ENCODE measurements around the gene HIBADH. TPM values are rescaled to one million over a fixed set of nuclear protein-coding genes. Genes with fewer than 3 reads are reported as not detected.

HIBADH gene
- total and polyA plus RNA-seq, 2 of the 4 experiments (the other 2 are of a cell fraction): 36.6 to 52.5 TPM

DNA sequence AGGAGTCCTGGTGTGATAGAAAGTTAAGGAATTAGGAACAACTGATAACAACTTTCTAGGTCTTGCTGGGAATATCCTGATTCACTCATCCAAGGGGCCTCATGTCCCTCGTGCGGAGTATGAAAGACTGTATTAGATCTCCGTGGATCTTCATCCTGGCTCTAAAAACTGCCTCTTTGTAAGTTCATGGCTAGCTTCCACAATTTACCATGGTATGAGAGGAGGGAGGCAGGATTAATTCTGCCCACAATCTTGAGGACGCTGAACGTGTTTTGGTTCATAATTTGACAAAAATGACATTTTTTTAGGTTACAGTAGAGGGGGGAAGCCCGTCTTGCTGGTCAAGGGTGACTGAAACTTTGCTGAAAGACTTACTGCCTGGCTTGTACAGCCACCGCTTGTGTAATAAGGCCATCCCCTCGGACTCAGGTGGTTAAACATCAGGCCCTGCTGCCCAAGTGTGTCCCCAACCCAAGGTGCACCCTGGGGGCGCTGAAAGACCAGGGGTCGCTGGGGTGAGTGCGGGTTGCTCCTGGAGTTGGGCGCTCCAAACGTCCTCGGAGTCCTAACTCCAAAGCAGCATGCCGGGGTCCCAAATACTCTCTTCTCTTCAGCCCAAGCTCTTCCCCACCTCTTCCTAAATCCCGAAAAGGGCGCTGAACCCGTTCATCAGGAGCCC is 733 bp downstream of the HIBADH start:
- peak overlapping the region; percentile 49 to 71; a peak in 3 of 4 replicates for H4K8ac ChIP-seq (ENCODE audit: low read depth in 2 of 2, low read length in 2 of 2)
- intact Hi-C loops (cut with micrococcal nuclease): loop anchor here (2.0 to 5.0 kb wide), 3 partner anchors 79 to 465 kb away; partner anchors contain the start of gene TAX1BP1
- H3K9me3 ChIP-seq (ENCODE audit: control insufficient read depth, insufficient read depth, low read length): no peaks in the 10 kb centered on the region
- H3K9ac ChIP-seq (ENCODE audit: low read depth, low read length): peak overlapping the region; percentile 87
- H3K27me3 ChIP-seq (ENCODE audit: control insufficient read depth, insufficient read depth, low read length): no peaks in the 10 kb centered on the region
- POLR2A ChIA-PET (ENCODE audit: unreplicated experiment): no interaction called here
- dilution Hi-C loops (cut with HindIII; ENCODE audit: low sequenced_read_pairs, unreplicated experiment): no loop called here
- peak overlapping the region; percentile 41 for H3K14ac ChIP-seq (replicated peaks; ENCODE audit: low read depth, low read length)
- no peaks in the 10 kb centered on the region for H3K4me1 ChIP-seq (ENCODE audit: control insufficient read depth, insufficient read depth, low read length)
- no peak for ATAC-seq (ENCODE audit: low read depth)
- peak; percentile 19 for DNase-seq
- in situ Hi-C loops (cut with MboI; ENCODE audit: low sequenced_read_pairs): no loop called here
- H3K79me1 ChIP-seq (ENCODE audit: low read depth in 1 of 2, low read length in 2 of 2): peaks cover 23 to 24% of the 10 kb centered on the region in 2 experiments
- H4K91ac ChIP-seq (ENCODE audit: insufficient read depth, low read depth, low read length): peak overlapping the region; percentile 37; the same call in 1 of the 2 replicates
- H3K23ac ChIP-seq (ENCODE audit: low read depth, low read length): peak overlapping the region; percentile 63
- H2BK120ac ChIP-seq (ENCODE audit: low read depth, low read length): peak overlapping the region; percentile 36; the same call in 1 of the 2 replicates
- peak overlapping the region; percentile 5 for H3K18ac ChIP-seq (ENCODE audit: low read depth, low read length)
- H3K27ac ChIP-seq (ENCODE audit: insufficient read depth, low read length): peak overlapping the region; percentile 78
- H3K9me1 ChIP-seq (ENCODE audit: insufficient read depth, low read length): 0 out of 2 replicates have a peak, but pooled peaks cover 3% of the 10 kb centered on the region
- H4K5ac ChIP-seq (ENCODE audit: low read depth, low read length): peak overlapping the region; percentile 3; the same call in 1 of the 2 replicates
- peak overlapping the region; percentile 38 for H2AK9ac ChIP-seq (replicated peaks; ENCODE audit: low read depth, low read length, poor library complexity)
- peak overlapping the region; percentile 57 for H3K56ac ChIP-seq (ENCODE audit: extremely low read depth, insufficient read depth, low read length)
- H2BK15ac ChIP-seq (ENCODE audit: low read depth, low read length): 0 out of 3 replicates have a peak overlapping the region, but pooled peaks have one; percentile 28
- H3K4me3 ChIP-seq (ENCODE audit: insufficient read depth, low read depth, low read length): peak overlapping the region; percentile 71
- H3K36me3 ChIP-seq (ENCODE audit: control insufficient read depth, insufficient read depth, low read length): no peaks in the 10 kb centered on the region
- H2AK5ac ChIP-seq (ENCODE audit: low read depth, low read length): peak overlapping the region; percentile 17; the same call in 1 of the 2 replicates
- BruUV-seq (replicated peaks): no TSS peak
- peak overlapping the region; percentile 82 for H2AFZ ChIP-seq (replicated peaks; ENCODE audit: low read length, poor library complexity)
- H3K4ac ChIP-seq (ENCODE audit: low read depth, low read length): peak overlapping the region; percentile 57
- H4K20me1 ChIP-seq (ENCODE audit: insufficient read depth, low read length): no peaks in the 10 kb centered on the region
- peak overlapping the region; percentile 95 for H3K4me2 ChIP-seq (ENCODE audit: low read depth, low read length)
- 10% methylated on average over 2 of the region's 18 CpGs; no CpG with 5 or more reads in 1 of the 2 experiments for WGBS, 2 experiments (ENCODE audit: extremely low coverage in 2 of 2, insufficient read length in 1 of 2)
- no peak overlapping the region for H2BK20ac ChIP-seq (ENCODE audit: low read depth, low read length)
- CTCF ChIA-PET: no interaction called here
- TF ChIP-seq CEBPB (IDR thresholded peaks at IDR 0.05; ENCODE audit: low read depth, low read length) (peak; percentile 24; the same call in 1 of the 2 replicates), MAFK (IDR thresholded peaks at IDR 0.05; ENCODE audit: low read depth, low read length) (no peak), FOS (IDR thresholded peaks at IDR 0.05; ENCODE audit: low read depth, low read length) (no peak), POLR2A (IDR thresholded peaks at IDR 0.05; ENCODE audit: low read depth, low read length) (no peak), NFE2L2 (IDR thresholded peaks at IDR 0.05; ENCODE audit: low read depth, low read length) (no peak)
- TF ChIP-seq, protein P1, sequence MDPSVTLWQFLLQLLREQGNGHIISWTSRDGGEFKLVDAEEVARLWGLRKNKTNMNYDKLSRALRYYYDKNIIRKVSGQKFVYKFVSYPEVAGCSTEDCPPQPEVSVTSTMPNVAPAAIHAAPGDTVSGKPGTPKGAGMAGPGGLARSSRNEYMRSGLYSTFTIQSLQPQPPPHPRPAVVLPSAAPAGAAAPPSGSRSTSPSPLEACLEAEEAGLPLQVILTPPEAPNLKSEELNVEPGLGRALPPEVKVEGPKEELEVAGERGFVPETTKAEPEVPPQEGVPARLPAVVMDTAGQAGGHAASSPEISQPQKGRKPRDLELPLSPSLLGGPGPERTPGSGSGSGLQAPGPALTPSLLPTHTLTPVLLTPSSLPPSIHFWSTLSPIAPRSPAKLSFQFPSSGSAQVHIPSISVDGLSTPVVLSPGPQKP (IDR thresholded peaks at IDR 0.05; ENCODE audit: borderline replicate concordance, low read depth, low read length): no peak
- TF ChIP-seq, protein P2, sequence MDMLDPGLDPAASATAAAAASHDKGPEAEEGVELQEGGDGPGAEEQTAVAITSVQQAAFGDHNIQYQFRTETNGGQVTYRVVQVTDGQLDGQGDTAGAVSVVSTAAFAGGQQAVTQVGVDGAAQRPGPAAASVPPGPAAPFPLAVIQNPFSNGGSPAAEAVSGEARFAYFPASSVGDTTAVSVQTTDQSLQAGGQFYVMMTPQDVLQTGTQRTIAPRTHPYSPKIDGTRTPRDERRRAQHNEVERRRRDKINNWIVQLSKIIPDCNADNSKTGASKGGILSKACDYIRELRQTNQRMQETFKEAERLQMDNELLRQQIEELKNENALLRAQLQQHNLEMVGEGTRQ (IDR thresholded peaks at IDR 0.05; ENCODE audit: low read depth, low read length): no peak
- TF ChIP-seq, protein P3, sequence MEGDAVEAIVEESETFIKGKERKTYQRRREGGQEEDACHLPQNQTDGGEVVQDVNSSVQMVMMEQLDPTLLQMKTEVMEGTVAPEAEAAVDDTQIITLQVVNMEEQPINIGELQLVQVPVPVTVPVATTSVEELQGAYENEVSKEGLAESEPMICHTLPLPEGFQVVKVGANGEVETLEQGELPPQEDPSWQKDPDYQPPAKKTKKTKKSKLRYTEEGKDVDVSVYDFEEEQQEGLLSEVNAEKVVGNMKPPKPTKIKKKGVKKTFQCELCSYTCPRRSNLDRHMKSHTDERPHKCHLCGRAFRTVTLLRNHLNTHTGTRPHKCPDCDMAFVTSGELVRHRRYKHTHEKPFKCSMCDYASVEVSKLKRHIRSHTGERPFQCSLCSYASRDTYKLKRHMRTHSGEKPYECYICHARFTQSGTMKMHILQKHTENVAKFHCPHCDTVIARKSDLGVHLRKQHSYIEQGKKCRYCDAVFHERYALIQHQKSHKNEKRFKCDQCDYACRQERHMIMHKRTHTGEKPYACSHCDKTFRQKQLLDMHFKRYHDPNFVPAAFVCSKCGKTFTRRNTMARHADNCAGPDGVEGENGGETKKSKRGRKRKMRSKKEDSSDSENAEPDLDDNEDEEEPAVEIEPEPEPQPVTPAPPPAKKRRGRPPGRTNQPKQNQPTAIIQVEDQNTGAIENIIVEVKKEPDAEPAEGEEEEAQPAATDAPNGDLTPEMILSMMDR (conservative IDR thresholded peaks at IDR 0.05; ENCODE audit: low read depth, low read length): 0 out of 2 replicates have a peak, but pooled peaks have one; percentile 1
- H2BK5ac ChIP-seq (ENCODE audit: low read depth, low read length, poor library complexity, severe bottlenecking): peak overlapping the region; percentile 65

Data from IMR-90 (cell line).